ENCODE results near the gene ACSS3. TPM values are rescaled to one million over a fixed set of nuclear protein-coding genes. Genes with fewer than 3 reads are reported as not detected.
"Not testable (repeated sequence)": the region's sequence is repeated elsewhere in the genome, so short reads cannot be mapped to it uniquely, and the experiment has no call there.

Gene ACSS3
- total RNA-seq = 20.4 TPM
- long read RNA-seq, full-length matches to known transcripts = 16 of 20 reads
- long read RNA-seq, partial matches to known transcripts = 1 of 20 reads
- long read RNA-seq, other reads (novel, unspliced or antisense) = 3 of 20 reads

- ATAC-seq (peak; percentile 91), DNase-seq (ENCODE audit: missing footprints) (peak; percentile 80)
- intact Hi-C loops (cut with DNase I) = loop anchor here (2.0 kb wide), 1 partner anchor 141 kb away; the partner anchor contains the start of gene LIN7A
These were observed at the start of gene ACSS3 for GRCh38 chr12:81077686-81078441. Gene ACSS3, plus strand, starts transcription at chr12:81078079. Its CDS starts 42 bp downstream, at chr12:81078121.

- ATAC-seq = no peak
- intact Hi-C loops (cut with DNase I) = no loop called here
- no peak for DNase-seq (ENCODE audit: missing footprints)
These were observed 43.0 kb upstream of the ACSS3 start for GRCh38 chr12:81034926-81035325.

GRCh38 chr12:81039231-81039630 is 38.6 kb upstream of the ACSS3 start:
- DNase-seq (ENCODE audit: missing footprints) = no peak

GRCh38 chr12:81043979-81044740 is 33.7 kb upstream of the ACSS3 start:
- ATAC-seq (no peak), DNase-seq (ENCODE audit: missing footprints) (no peak)
- intact Hi-C loops (cut with DNase I) = no loop called here

More at GRCh38 chr12:81039231-81039630, 38.6 kb upstream of the ACSS3 start:
- ATAC-seq = no peak
- intact Hi-C loops (cut with DNase I) = no loop called here

- ATAC-seq; intact Hi-C loops (cut with DNase I); DNase-seq (ENCODE audit: missing footprints): not testable (repeated sequence)
These were observed 12.9 kb upstream of the ACSS3 start for GRCh38 chr12:81064971-81065370.

GRCh38 chr12:81070846-81071245 is 7.0 kb upstream of the ACSS3 start:
- ATAC-seq = no peak

GRCh38 chr12:81075539-81075938 is 2.3 kb upstream of the ACSS3 start:
- ATAC-seq (no peak), DNase-seq (ENCODE audit: missing footprints) (no peak)
- intact Hi-C loops (cut with DNase I) = no loop called here

More at GRCh38 chr12:81070846-81071245, 7.0 kb upstream of the ACSS3 start:
- intact Hi-C loops (cut with DNase I) = no loop called here
- no peak for DNase-seq (ENCODE audit: missing footprints)

- DNase-seq (ENCODE audit: missing footprints) = peak; percentile 71
- intact Hi-C loops (cut with DNase I) = no loop called here
- peak; percentile 89 for ATAC-seq
These were observed 572 bp upstream of the ACSS3 start for GRCh38 chr12:81077329-81077685.

GRCh38 chr12:81078469-81079196 is 754 bp downstream of the ACSS3 start:
- peak; percentile 47 for ATAC-seq
- DNase-seq (ENCODE audit: missing footprints) = no peak
- intact Hi-C loops (cut with DNase I) = loop anchor here (2.0 kb wide), 1 partner anchor 142 kb away; the partner anchor contains the start of gene LIN7A

- no peak for ATAC-seq
- intact Hi-C loops (cut with DNase I) = loop anchor here (2.0 to 5.0 kb wide), 2 partner anchors 133 to 143 kb away; partner anchors contain the start of gene LIN7A
- DNase-seq (ENCODE audit: missing footprints) = no peak
These were observed 1.6 kb downstream of the ACSS3 start for GRCh38 chr12:81079280-81080076.

- intact Hi-C loops (cut with DNase I) = loop anchor here (5.0 kb wide), 1 partner anchor 132 kb away; no protein-coding TSS in a partner anchor
These were observed 2.6 kb downstream of the ACSS3 start for GRCh38 chr12:81080431-81080983.

GRCh38 chr12:81081726-81082125 is 3.8 kb downstream of the ACSS3 start:
- no peak for DNase-seq (ENCODE audit: missing footprints)
- intact Hi-C loops (cut with DNase I) = loop anchor here (5.0 kb wide), 1 partner anchor 131 kb away; no protein-coding TSS in a partner anchor
- no peak for ATAC-seq

More at GRCh38 chr12:81080431-81080983, 2.6 kb downstream of the ACSS3 start:
- ATAC-seq = no peak
- DNase-seq (ENCODE audit: missing footprints) = no peak

- ATAC-seq (no peak), DNase-seq (ENCODE audit: missing footprints) (no peak)
- intact Hi-C loops (cut with DNase I) = loop anchor here (5.0 kb wide), 1 partner anchor 129 kb away; no protein-coding TSS in a partner anchor
These were observed 5.1 kb downstream of the ACSS3 start for GRCh38 chr12:81083018-81083417.

GRCh38 chr12:81083906-81084513 is 6.1 kb downstream of the ACSS3 start:
- ATAC-seq (no peak), DNase-seq (ENCODE audit: missing footprints) (no peak)
- intact Hi-C loops (cut with DNase I) = loop anchor here (5.0 kb wide), 1 partner anchor 128 kb away; no protein-coding TSS in a partner anchor

- intact Hi-C loops (cut with DNase I) = loop anchor here (5.0 kb wide), 1 partner anchor 127 kb away; no protein-coding TSS in a partner anchor
- DNase-seq (ENCODE audit: missing footprints) = no peak
- no peak for ATAC-seq
These were observed 7.0 kb downstream of the ACSS3 start for GRCh38 chr12:81084811-81085350.

GRCh38 chr12:81085832-81086231 is 8.0 kb downstream of the ACSS3 start:
- ATAC-seq = no peak
- DNase-seq (ENCODE audit: missing footprints) = no peak
- intact Hi-C loops (cut with DNase I) = no loop called here

- no peak for DNase-seq (ENCODE audit: missing footprints)
- intact Hi-C loops (cut with DNase I) = no loop called here
- peak; percentile 69 for ATAC-seq
These were observed 8.5 kb downstream of the ACSS3 start for GRCh38 chr12:81086342-81086741.
